OCI-LY1 (cell line): ENCODE data around the gene PRKCB.

Experiments
- CTCF ChIP-seq: fragments of 200-600 bp; sonication (generic), shearing (Covaris generic); IDR thresholded peaks from 2 replicates; pipeline ENCODE4 v1.5.1; 2017; ENCODE audit warnings: mild to moderate bottlenecking, antibody characterized with exemption, low read length, moderate library complexity, mixed read lengths
- EZH2 ChIP-seq: fragments of 200-600 bp; sonication (generic), shearing (Covaris generic); IDR thresholded peaks from 2 replicates; pipeline ENCODE4 v1.8.0; 2017; ENCODE audit warnings: borderline replicate concordance, mixed run types, mild to moderate bottlenecking, antibody characterized with exemption, low read length, moderate library complexity, mixed read lengths

GRCh38 chr16:23889189-23889588 lies 53.4 kb downstream of the PRKCB start:
- TF ChIP-seq CTCF (no peak), EZH2 (no peak)
